ENCODE measurements around the gene CEMIP. TPM values are rescaled to one million over a fixed set of nuclear protein-coding genes. Genes with fewer than 3 reads are reported as not detected.

The CEMIP gene
- total and polyA plus RNA-seq, 2 of the 8 experiments (the other 6 are each of a cell fraction or from before 2014, with no cell fraction given), result 0.11 to 0.60 TPM

DNA sequence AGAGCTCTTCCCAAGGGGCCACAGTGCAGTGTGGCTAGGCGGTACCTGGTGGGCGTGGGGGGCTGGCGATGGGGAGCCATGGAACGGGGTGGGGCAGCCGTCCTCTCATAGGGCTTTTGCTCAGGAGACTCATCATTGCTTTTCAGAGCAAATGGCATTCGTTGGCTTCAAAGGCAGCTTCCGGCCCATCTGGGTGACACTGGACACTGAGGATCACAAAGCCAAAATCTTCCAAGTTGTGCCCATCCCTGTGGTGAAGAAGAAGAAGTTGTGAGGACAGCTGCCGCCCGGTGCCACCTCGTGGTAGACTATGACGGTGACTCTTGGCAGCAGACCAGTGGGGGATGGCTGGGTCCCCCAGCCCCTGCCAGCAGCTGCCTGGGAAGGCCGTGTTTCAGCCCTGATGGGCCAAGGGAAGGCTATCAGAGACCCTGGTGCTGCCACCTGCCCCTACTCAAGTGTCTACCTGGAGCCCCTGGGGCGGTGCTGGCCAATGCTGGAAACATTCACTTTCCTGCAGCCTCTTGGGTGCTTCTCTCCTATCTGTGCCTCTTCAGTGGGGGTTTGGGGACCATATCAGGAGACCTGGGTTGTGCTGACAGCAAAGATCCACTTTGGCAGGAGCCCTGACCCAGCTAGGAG, 169.6 kb downstream of the CEMIP start:
- WGBS, 2 experiments (ENCODE audit: extremely low coverage in 1 of 2, insufficient coverage in 1 of 2, insufficient read length in 1 of 2, insufficient replicate concordance in 2 of 2, low coverage in 1 of 2, low lambda C conversion rate in 2 of 2, missing lambda C conversion rate in 1 of 2), result 93% methylated on average over 9 of the region's 13 CpGs; no CpG with 5 or more reads in 1 of the 2 experiments
- Histone ChIP-seq H3K9ac (replicated peaks in 1 of 4; ENCODE audit: extremely low read depth in 1 of 4, low read depth in 3 of 4, low read length in 3 of 4) (no peak overlapping the region), H3K4me1 (replicated peaks in 1 of 4; ENCODE audit: control insufficient read depth in 3 of 4, insufficient read depth in 4 of 4, low read length in 3 of 4) (peaks cover 0 to 3% (median 0%) of the 10 kb centered on the region in 4 experiments; a peak in 2 of 7 replicates), H3K27ac (ENCODE audit: low read depth, low read length) (no peak overlapping the region), H3K4ac (replicated peaks; ENCODE audit: insufficient read length, low read depth, low read length) (no peak overlapping the region), H3K4me3 (ENCODE audit: extremely low read depth in 1 of 4, insufficient read depth in 2 of 4, low read depth in 3 of 4, low read length in 4 of 4) (no peak overlapping the region), H2AK5ac (ENCODE audit: low read depth, low read length) (no peak overlapping the region), H4K8ac (ENCODE audit: extremely low read depth, insufficient read depth, low read length) (no peak overlapping the region; the same call in 1 of the 2 replicates), H3K36me3 (ENCODE audit: control insufficient read depth in 2 of 4, insufficient read depth in 4 of 4, low read length in 3 of 4) (peaks cover 6 to 27% (median 10%) of the 10 kb centered on the region in 4 experiments; a peak in 4 of 8 replicates), H4K20me1 (replicated peaks in 1 of 2; ENCODE audit: control insufficient read depth in 1 of 2, insufficient read depth in 2 of 2, low read length in 2 of 2) (no peaks in the 10 kb centered on the region), H2BK120ac (replicated peaks; ENCODE audit: low read depth, low read length) (no peak overlapping the region), H3K56ac (replicated peaks; ENCODE audit: insufficient read length, low read depth, low read length) (no peak overlapping the region), H3K18ac (ENCODE audit: extremely low read depth, low read length) (no peak overlapping the region), H3K79me2 (ENCODE audit: control insufficient read depth in 1 of 2, insufficient read depth in 2 of 2, low read length in 2 of 2) (no peaks in the 10 kb centered on the region), H2AFZ (ENCODE audit: low read length) (no peak overlapping the region), H3K9me3 (ENCODE audit: insufficient read depth in 2 of 2, low read depth in 1 of 2, low read length in 1 of 2) (no peaks in the 10 kb centered on the region), H4K5ac (ENCODE audit: insufficient read length, low read depth, low read length) (no peak overlapping the region), H3K23ac (ENCODE audit: insufficient read length) (no peak overlapping the region), H3K27me3 (replicated peaks in 1 of 4; ENCODE audit: control insufficient read depth in 3 of 4, extremely low read depth in 1 of 4, insufficient read depth in 3 of 4, low read length in 3 of 4) (no peaks in the 10 kb centered on the region), H3K4me2 (ENCODE audit: insufficient read depth in 1 of 2, low read depth in 2 of 2, low read length in 2 of 2) (no peak overlapping the region), H2BK5ac (ENCODE audit: low read depth, low read length) (no peak overlapping the region), H4K91ac (replicated peaks; ENCODE audit: insufficient read length, low read length) (no peak overlapping the region), H3K23me2 (ENCODE audit: low read depth, low read length) (no peaks in the 10 kb centered on the region), H3K14ac (ENCODE audit: insufficient read length) (no peak overlapping the region), H2BK20ac (ENCODE audit: low read length) (no peak overlapping the region), H3K79me1 (ENCODE audit: low read depth, low read length) (peaks cover 6% of the 10 kb centered on the region), H2BK15ac (ENCODE audit: low read length) (no peak overlapping the region), H2BK12ac (ENCODE audit: low read depth, low read length) (no peak overlapping the region)
- POLR2A ChIA-PET (ENCODE audit: partially characterized antibody), result no interaction called here
- CTCF ChIA-PET (ENCODE audit: partially characterized antibody), result interaction anchor here (1.2 to 2.0 kb wide), 5 partner anchors 8 to 48 kb away, joined by 3 to 10 read pairs (median 4); no protein-coding TSS in a partner anchor
- DNase-seq (ENCODE audit: low read depth in 1 of 2, low spot score in 2 of 2) (no peak), FAIRE-seq (no peak)
- TF ChIP-seq TAF7 (optimal IDR thresholded peaks at IDR 0.05; ENCODE audit: borderline replicate concordance, low read depth, low read length) (no peak), SIN3A (conservative IDR thresholded peaks at IDR 0.05 in 1 of 2, IDR thresholded peaks at IDR 0.05 in 1 of 2; ENCODE audit: low read depth in 1 of 2, low read length in 2 of 2) (no peak), EP300 (IDR thresholded peaks at IDR 0.05; ENCODE audit: borderline replicate concordance in 1 of 2, low read depth in 2 of 2, low read length in 2 of 2) (no peak), ZNF274 (IDR thresholded peaks at IDR 0.05; ENCODE audit: borderline replicate concordance, extremely low read depth, low read length) (no peak), POU5F1 (IDR thresholded peaks at IDR 0.05; ENCODE audit: low read depth, low read length) (no peak), TAF1 (IDR thresholded peaks at IDR 0.05; ENCODE audit: low read depth, low read length) (no peak), GTF2F1 (IDR thresholded peaks at IDR 0.05; ENCODE audit: borderline replicate concordance, low read depth, low read length) (no peak), CHD2 (IDR thresholded peaks at IDR 0.05; ENCODE audit: low read length) (no peak), RXRA (IDR thresholded peaks at IDR 0.05; ENCODE audit: insufficient read depth, low read depth, low read length) (no peak), KDM4A (IDR thresholded peaks at IDR 0.05; ENCODE audit: low read depth, low read length, severe bottlenecking) (no peak), NANOG (IDR thresholded peaks at IDR 0.05; ENCODE audit: insufficient read depth, low read depth, low read length, poor library complexity, severe bottlenecking) (no peak), BCL11A (IDR thresholded peaks at IDR 0.05; ENCODE audit: low read depth in 2 of 2, low read length in 2 of 2) (no peak)
